Measurements from ENCODE around the gene WDPCP.
"Not testable (repeated sequence)": the region's sequence is repeated elsewhere in the genome, so short reads cannot be mapped to it uniquely, and the experiment has no call there.

DNA sequence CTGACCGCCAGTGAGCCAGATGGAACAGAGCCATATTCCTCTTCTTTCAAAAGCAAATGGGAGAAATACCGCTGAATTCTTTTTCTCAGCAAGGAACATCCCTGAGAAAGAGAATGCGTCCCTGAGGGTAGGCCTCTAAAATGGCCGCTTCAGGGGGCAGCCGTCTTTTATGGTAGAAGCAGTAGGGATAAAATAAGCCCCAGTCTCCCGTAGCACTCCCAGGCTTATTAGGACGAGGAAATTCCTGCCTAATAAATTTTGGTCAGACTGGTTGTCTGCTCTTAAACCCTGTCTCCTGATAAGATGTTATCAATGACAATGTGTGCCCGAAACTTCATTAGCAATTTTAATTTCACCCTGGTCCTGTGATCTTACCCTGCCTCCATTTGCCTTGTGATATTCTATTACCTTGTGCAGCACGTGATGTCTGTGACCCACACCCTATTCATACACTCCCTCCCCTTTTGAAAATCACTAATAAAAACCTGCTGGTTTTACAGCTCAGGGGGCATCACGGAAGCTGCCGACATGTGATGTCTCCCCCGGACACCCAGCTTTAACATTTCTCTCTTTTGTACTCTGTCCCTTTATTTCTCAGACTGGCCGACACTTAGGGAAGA is 14.4 kb downstream of the WDPCP start:
- not testable (repeated sequence) for TF ChIP-seq CTCF, POLR2A (IDR thresholded peaks at IDR 0.05)
